ENCODE data around the gene BACE1. TPM values are rescaled to one million over a fixed set of nuclear protein-coding genes. Genes with fewer than 3 reads are reported as not detected.

BACE1 gene
- total RNA-seq = 6.2 and 7.8 TPM in 2 replicates

DNA sequence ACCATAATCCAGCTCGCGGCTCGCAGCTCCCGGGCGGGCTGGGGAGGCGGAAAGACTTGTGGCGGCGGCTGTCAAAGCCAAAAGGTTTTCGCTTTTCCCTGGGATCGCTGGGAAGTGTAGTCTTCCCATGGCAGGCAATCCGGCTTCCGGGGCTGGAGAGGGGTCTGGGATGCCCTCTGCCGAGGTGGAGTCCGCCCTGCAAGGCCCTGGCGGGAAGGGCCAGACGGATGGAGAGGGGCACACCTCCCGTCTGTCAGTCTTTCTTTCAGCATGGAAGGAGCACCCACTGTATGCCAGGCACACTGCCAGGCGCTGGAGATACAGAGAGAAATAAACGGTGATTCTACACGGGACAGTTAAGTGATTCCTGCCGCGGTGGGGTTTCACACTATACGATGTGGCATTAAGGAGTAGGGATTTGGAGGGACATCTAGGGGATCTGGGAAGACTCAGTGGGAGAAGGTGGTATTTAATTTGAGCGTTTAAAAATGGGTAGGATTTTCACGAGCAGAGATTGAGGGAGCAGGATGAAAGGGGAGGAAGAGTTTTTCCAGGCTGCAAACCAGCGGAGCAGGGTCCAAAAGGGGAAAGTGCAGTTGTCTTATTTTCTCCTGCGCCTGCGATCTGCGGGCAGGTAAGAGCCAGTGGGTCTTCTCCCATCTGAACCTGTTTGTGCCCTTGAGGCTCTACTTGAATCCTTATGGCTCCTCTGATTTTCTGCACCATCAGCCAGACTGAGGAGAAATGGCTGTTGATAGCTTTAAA, at the start of gene BACE1:
Gene BACE1, minus strand, starts transcription at position 60 of the 765 bp plus-strand sequence. CDS start 461 bp downstream, outside the sequence.

DNA sequence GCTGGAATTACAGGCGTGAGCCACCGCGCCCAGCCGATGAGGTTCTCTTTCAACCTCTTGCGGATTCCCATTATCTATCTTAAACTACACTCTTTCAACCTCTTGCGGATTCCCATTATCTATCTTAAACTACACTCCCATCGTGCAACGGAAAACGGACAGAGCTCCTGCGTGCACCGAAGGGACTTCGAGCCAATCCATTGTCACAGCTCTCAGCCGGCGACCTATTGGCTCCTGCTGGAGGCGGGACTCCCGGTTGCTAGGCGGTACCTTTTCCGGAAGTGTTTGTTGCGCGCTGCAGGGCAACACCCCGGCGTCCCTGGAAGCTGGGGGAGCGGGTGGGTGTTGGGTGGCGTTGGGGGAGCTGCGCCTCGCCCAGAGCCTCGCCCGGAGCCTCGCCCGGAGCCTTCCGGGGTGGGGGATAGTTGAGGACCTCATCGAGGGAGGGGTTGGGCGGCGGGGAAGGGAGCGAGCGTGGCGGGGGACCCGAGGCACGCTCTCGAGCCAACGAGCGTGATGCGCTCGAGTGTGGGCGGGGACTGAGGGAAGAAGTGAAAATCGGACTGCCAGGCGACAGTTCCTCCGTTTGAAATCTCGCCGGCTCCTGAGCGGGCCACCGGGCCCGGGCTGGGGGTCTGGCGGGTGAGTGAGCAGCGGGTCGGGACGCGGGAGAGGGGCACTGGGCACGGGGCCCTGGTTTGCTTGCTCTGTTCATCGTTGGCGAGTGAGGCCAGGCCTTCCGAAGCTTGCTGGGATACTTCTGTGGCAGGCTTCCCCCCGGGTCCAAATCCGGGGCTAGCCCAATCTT, 11.7 kb upstream of the BACE1 start, which contains the start of gene CEP164:
Gene CEP164, plus strand, starts transcription at position 288 of the 808 bp plus-strand sequence. CDS start 10,733 bp downstream, outside the sequence.

DNA sequence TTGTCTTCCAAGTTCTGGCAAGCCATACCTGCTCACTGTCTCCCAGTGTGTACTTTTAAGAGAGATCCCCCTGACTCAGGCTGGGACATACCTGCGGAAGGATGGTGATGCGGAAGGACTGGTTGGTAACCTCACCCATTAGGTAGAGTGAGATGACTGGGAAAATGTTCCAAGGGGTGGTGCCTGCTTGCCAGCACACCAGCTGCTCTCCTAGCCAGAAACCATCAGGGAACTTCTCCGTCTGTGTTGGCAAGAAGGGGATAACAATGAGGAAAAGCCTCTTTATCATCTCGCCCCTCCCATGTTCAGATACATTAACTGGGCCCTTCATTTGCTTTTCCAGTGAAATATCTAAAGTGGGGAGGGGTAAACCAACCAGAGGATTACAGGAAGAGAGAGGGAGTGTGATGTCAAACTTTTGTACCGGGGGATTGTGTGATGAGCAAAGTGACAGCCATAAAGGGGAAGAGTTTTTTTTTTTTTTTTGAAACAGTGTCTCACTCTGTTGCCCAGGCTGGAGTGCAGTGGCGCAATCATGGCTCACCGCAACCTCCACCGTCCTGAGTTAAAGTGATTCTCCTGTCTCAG, 25.2 kb downstream of the BACE1 start, which contains the start of gene BACE1-AS:
Gene BACE1-AS, plus strand, starts transcription at position 538 of the 588 bp plus-strand sequence.

Other genes starting within 250 kb of the BACE1 start
- 7.9 and 8.1 TPM in 2 replicates for gene SIK3, start 217.8 kb downstream of the BACE1 start, total RNA-seq
- 216 and 379 TPM in 2 replicates for gene PAFAH1B2, start 172.0 kb downstream of the BACE1 start, total RNA-seq
- gene SIDT2, start 137.5 kb downstream of the BACE1 start, total RNA-seq = 8.1 and 9.7 TPM in 2 replicates
- 38.8 and 46.1 TPM in 2 replicates for gene TAGLN, start 116.9 kb downstream of the BACE1 start, total RNA-seq
- gene PCSK7, start 84.2 kb downstream of the BACE1 start, total RNA-seq = 37.7 and 57.1 TPM in 2 replicates
- gene RNF214, start 83.6 kb downstream of the BACE1 start, total RNA-seq = 6.2 and 11.1 TPM in 2 replicates
- gene BACE1-AS, start 24.9 kb downstream of the BACE1 start, total RNA-seq = 1.3 and 1.8 TPM in 2 replicates
- gene CEP164, start 11.6 kb upstream of the BACE1 start, total RNA-seq = 26.0 and 39.7 TPM in 2 replicates

Data from epithelial cell of umbilical artery (primary cell).